Measurements from ENCODE around the gene B3GALT6.

B3GALT6 gene

GRCh38 chr1:1202831-1203560, 29.0 kb upstream of the B3GALT6 start:
- DNase-seq, result no peak

GRCh38 chr1:1203561-1204424, 28.2 kb upstream of the B3GALT6 start:
- DNase-seq, result no peak

DNA sequence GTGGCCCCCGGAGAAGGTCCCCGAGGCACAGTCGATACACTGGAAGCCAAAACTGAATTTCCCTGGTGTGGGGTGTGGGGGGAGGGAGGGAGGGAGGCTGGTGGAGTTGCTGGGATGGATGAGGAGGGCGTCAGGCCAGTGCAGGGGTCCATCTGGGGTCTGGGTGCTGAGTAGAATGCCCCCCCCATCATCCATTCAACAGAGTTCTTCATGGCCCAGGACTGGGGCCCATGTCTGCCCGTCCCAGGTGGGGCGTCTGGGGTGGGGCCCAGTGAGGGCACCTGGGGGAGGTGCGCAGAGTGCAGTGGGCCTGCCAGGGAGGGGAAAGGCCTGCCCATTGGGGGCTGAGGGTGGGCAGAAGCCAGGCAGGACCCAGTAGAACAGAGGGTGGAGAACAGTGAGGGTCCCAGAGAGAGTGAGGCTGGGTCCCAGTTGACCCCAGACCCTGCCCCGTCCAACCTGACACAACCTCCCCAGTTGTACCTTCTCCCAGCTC, 27.6 kb upstream of the B3GALT6 start:
- DNase-seq, result no peak

DNA sequence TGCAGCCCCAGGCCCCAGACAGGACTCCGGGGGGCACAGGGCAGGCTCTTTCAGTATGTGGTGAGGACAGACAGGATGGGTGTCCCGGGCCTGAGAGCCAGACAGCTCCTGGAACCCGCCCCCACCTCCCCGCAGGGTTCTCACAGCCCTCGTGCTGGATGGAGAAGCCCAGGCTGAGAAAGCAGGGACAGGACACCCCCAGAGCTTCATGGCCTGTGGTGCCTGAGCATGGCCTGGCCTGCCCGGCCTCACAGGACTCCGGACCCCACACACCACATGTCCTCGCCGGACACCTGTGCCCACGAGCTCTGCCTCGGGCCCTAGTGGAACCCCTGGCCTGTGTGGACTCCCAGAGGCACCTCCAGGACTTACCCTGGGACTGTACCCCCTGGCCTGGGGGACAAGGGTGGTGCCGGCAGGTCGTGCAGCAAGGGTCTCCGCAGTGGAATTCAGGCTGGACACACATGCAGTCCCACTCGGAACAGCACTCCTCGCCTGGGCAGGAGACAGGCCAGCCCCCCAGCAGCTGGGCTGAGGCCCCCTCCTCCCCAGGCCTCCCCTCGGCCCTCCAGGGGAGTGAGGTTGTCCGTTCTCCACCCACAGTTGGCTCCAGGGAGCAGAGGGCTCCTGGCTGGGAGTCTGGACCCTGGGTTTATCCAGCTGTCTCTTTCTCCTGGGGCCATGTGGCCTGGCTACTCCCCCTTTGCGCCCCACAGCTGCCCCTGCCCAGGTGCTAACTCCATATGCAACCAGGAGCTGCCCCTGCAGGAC, 26.9 kb upstream of the B3GALT6 start:
- no peak for DNase-seq

- no peak for DNase-seq
Measured at GRCh38 chr1:1205769-1206375, 26.2 kb upstream of the B3GALT6 start.

- peak; percentile 48 for DNase-seq
Measured at GRCh38 chr1:1206376-1206965, 25.6 kb upstream of the B3GALT6 start, which contains the start of gene TNFRSF18. TSS of gene TNFRSF18 (minus strand) at chr1:1206592. CDS start at chr1:1206571, 21 bp downstream.

DNA sequence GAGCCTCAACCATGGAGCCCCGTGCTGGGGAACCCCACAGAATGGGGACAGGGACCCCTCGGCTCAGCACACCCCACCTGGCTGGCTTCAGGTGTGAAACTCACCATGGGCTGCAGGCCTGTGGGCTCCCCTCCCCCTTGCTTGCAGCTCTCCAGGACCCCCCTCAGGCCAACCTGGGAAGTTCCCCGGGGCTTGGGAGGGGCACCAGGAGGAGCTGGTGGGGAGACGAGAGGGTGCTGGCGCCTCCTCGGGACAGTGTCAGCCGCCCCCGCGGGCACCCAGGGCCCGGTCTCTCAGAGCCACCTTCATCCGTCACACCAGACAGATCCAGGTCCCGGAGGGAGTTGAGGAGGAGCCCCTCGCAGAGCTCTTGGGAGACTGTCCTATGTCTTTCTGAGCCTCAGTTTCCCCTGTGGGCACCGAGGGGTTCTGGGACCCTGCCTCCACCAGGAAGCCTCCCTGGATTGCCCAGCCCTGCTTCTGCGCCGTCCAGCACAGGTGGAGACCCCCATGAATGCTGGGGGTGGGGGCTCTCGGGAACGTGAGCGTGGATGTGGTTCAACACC, 25.0 kb upstream of the B3GALT6 start:
- DNase-seq, result no peak

GRCh38 chr1:1207571-1207892, 24.5 kb upstream of the B3GALT6 start:
- no peak for DNase-seq

DNA sequence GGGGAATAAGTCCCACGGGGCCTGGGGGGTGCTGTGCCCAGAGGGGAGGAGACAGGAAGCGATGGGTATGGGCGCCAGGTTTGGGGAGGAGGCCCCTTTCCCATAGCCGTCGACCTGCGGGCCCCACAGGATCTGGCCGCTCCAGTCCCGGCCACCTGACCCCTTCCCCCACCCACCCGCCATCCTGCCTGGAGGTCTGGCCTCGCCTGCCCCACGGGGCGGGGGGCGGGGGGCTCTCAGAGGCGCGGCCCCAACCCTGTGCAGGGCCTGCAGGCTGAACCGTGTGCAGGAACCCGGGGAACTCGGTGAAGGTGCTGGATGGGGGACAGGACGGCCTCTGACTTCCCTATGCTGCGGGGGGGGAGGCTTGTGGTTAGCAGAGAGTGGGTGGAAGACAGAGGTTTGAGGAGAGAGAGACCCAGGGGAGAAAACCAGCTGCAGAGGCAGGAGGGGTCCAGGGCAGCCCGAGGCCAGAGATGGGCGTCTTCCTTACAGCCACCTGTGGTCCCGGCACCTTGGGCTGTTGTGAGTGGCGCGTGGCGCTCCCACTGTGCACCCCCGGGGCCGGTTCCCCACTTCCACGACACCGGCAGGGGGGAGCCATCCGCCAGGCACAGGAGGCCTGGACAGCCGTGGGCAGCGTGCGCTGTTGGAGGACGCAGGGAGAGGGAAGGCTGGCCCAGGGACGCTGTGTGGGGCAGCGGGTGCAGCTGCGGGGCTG, 23.2 kb upstream of the B3GALT6 start:
- DNase-seq, result peak; percentile 51 to 58

- no peak for DNase-seq
Measured at GRCh38 chr1:1210726-1211540, 21.1 kb upstream of the B3GALT6 start.

- no peak for DNase-seq
Measured at GRCh38 chr1:1211541-1212441, 20.2 kb upstream of the B3GALT6 start.

DNA sequence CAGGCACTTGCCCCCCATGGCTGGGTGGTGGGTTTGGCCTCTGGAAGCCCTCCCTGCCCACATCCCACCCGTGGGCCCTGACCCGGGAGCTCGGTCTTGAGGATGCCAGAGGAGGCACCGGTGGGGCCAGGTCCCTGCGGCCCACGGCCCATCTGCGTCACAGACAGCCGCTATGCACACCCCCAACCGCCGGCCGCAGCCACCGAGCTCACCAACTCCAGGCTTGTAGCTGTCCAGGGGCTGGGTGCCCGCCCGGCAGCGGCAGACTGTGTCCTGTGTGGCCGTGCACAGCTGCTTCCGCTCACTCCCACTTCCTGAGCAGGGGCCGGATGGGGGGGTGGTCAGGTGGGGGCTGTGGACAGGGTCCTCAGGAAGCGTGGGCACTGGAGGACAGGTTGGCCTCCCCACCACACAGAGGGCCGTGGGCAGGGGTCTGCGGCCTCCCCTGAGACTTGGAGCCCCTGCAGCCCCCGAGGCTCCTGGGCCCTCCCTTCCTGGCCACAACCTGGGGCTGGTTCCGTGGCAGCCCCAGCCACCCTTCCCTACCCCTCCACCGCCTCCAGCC, 19.2 kb upstream of the B3GALT6 start:
- DNase-seq, result peak; percentile 63 to 65

GRCh38 chr1:1213345-1214265, 18.4 kb upstream of the B3GALT6 start, which contains the start of gene TNFRSF4:
TSS of gene TNFRSF4 (minus strand) at chr1:1214153. CDS start at chr1:1214127, 26 bp downstream.
- peak; percentile 41 to 54 for DNase-seq

DNA sequence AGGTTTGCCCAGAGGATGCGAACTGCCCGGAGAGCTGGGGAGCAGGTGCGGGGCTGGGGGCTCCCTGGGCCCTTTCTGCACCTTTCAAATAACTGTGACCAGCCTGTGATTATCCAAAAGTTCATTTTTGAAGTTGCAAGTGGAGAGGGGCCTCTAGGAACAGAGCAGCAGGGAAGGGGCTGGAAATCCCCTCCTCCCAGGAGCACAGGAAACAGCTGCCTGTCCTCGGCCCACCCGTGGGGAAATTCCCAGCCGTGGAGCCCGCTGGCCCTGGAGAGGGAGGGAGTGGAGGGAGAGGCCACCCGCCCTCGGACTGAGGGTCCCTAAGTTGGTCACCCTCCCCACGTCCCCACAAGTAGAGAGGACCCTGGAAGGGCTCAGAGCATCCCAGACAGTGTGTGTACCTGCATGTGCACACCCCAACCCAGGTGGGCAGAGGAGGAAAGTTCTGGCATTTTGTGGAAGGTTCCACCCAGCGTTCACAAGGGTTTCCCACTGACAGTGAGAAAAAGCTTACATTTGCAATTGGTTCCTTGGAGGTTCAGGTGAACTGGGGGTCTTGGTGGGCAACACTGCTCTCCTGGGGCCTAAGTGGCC, 16.9 kb upstream of the B3GALT6 start:
- peak in 1 of 2 donors; percentile 55 for DNase-seq

DNA sequence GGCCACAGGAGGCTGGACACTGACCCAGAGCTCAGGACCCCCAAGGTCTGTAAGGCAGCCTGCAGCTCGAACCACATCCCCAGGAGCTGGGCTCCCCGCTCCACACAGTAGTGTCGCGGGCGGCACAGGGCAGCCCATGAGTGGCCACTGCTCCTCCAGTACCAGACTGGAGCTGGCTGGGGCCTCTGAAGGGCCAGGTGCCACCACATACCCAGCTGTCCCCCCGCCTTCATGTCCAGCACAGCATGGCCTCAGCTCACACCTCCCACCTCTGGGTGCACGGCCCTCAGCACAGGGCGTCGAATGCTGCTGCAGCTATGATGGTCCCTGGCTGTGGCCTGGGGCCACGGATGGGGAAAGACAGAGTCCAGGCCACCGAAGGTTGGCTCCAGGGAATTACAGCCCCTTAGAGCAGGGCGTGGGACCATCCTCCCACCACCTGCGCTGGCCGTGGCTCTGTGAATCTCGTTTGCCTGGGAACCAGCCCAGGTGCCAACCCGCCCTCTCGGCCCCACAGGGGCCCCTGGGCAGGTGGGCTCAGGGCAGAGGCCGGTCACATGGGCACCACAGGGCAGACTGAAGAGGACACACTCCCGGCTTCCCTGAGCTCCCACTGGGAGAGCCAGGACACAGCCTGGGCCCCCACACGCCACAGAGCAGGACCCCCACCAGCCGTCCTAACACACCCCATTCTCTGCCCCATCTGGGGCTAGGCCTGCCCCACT, 16.0 kb upstream of the B3GALT6 start:
- DNase-seq, result no peak

Measured in CD4-positive, alpha-beta T cell treated with Interleukin-1 beta for 1 hour (primary cell).